ENCODE data around the gene WSB2.

DNA sequence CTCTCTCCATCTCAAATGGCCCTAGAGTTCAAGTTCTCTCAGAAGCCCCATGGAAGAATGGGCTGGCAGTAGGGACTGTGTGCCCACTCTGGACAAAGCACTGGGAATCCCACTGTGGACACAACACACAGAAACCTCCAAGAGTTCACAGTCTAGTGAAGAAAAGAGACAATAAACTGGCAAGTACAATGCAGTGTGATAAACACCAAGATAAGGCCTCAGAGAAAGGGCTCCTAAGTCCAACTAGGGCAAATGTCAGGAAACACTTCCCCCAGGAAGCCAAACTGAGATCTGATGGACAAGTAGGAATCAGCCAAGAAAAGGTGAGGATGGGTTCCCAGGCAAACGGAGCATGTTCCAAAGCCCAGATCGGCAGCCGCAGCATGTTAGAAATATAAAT is 37.4 kb upstream of the WSB2 start:
- TF ChIP-seq, protein P1, sequence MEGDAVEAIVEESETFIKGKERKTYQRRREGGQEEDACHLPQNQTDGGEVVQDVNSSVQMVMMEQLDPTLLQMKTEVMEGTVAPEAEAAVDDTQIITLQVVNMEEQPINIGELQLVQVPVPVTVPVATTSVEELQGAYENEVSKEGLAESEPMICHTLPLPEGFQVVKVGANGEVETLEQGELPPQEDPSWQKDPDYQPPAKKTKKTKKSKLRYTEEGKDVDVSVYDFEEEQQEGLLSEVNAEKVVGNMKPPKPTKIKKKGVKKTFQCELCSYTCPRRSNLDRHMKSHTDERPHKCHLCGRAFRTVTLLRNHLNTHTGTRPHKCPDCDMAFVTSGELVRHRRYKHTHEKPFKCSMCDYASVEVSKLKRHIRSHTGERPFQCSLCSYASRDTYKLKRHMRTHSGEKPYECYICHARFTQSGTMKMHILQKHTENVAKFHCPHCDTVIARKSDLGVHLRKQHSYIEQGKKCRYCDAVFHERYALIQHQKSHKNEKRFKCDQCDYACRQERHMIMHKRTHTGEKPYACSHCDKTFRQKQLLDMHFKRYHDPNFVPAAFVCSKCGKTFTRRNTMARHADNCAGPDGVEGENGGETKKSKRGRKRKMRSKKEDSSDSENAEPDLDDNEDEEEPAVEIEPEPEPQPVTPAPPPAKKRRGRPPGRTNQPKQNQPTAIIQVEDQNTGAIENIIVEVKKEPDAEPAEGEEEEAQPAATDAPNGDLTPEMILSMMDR (IDR thresholded peaks at IDR 0.05; ENCODE audit: low read depth, low read length) = no peak
- no peak for TF ChIP-seq POLR2A (IDR thresholded peaks at IDR 0.05; ENCODE audit: extremely low read depth, insufficient read length)
